LNCaP clone FGC (cell line): Measurements from ENCODE around the gene AHCYL1.

Experiments used
- DNase-seq: peaks from one replicate; pipeline ENCODE4 v3.0.0-alpha.2; 2011; ENCODE audit warnings: low read depth
- H3K4me3 ChIP-seq: 2 replicates; pipeline ENCODE4 v1.5.1; 2011; ENCODE audit warnings: mild to moderate bottlenecking, low read depth, low read length, control low read depth
- CTCF ChIP-seq: IDR thresholded peaks from 2 replicates; pipeline ENCODE4 v1.5.1; 2012; ENCODE audit warnings: mild to moderate bottlenecking; ENCODE audit not compliant: control insufficient read depth, insufficient read depth; ENCODE audit errors: extremely low read depth

The AHCYL1 gene

GRCh38 chr1:109986054-109986444 lies 1.5 kb downstream of the AHCYL1 start:
- TF ChIP-seq CTCF: no peak
- no peak for DNase-seq
- H3K4me3 ChIP-seq: peak overlapping the region; percentile 70

GRCh38 chr1:109988349-109988914 lies 3.9 kb downstream of the AHCYL1 start:
- DNase-seq: no peak
- no peak overlapping the region for H3K4me3 ChIP-seq
- no peak for TF ChIP-seq CTCF

DNA sequence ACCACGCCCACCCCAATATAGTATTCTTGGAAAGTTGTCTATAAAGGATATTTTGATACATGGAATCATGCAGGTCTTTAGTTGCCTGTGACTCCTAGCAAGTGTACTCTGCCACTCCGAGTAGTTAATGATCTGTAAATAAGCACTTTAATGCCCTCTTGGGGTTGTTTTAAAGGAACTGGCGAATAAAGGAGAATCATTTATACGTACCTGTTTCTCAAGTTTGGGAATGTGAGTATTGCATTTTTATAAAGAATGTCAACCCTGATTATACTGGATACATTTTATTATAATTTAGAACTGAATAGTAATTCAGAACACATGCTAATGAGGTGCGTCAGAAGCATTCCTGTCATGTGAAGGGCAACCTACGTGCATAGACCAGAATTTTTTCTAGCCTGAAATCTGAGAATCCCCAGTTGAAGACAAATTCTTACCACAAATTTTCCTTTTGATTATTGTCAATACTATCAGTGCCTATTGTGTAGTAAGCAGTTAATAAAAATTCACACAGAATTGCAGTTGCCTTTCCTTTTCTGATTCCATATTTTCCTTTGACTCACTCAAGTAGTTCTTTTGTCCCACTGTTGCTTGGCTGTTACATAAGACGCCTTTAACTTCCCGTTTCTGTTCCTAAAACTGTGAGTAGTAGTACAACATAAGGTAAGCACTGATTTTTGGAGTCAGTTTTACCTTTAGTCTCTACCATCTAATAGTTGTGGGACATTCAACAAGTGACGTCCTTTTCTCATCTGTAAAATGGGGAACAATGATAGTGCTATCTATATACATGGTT lies 5.1 kb downstream of the AHCYL1 start:
- no peak for DNase-seq
- no peak for TF ChIP-seq CTCF
- no peak overlapping the region for H3K4me3 ChIP-seq

- no peak for TF ChIP-seq CTCF
- DNase-seq: no peak
Observed at GRCh38 chr1:109990302-109990653, 5.7 kb downstream of the AHCYL1 start.

GRCh38 chr1:109991400-109991925 lies 6.9 kb downstream of the AHCYL1 start:
- no peak for TF ChIP-seq CTCF
- no peak overlapping the region for H3K4me3 ChIP-seq
- DNase-seq: no peak

More at GRCh38 chr1:109990302-109990653, 5.7 kb downstream of the AHCYL1 start:
- no peak overlapping the region for H3K4me3 ChIP-seq

DNA sequence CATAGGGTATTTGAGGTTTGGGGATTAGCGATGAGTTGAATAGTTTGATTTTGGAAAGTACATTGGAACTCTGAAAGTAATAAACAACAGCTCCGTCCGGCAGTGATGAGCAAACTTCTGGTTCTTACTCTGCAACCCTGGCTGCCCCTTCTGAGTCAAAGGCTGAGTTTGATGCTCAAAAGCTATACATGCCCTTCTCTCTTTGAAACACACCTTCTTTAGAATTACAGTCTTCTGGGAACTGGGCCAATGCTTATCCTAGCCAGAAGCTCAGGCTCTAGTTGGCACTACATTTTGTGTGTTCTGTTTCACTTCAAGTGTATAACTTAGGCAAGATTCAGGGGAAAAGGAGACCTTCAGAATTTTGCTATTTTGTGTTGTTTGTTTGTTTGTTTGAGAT lies 9.3 kb downstream of the AHCYL1 start:
- DNase-seq: no peak
- TF ChIP-seq CTCF: no peak
- H3K4me3 ChIP-seq: no peak overlapping the region

DNA sequence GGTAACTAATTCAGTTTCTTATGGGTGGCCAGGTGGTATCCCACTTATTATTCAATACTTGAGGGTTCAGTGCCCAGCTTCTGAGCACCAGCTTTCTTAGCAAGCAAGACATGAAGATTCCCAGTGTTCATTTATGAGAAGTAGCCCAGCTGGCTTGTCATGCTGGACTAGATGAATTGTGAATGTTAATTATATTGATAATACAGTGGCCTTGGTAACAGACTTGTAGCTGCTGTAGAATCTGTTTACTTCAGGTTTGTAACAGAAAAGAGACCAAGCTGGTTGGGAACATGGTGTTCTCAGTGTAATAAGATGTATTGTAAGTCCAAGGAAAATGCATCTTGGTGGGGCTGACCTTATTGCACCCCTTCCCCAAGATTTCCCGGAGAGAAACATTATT lies 10.1 kb downstream of the AHCYL1 start:
- no peak overlapping the region for H3K4me3 ChIP-seq
- no peak for DNase-seq
- TF ChIP-seq CTCF: no peak
